ENCODE measurements around the gene ALG12. TPM values are rescaled to one million over a fixed set of nuclear protein-coding genes. Genes with fewer than 3 reads are reported as not detected.

The ALG12 gene
- total and polyA plus RNA-seq, 2 experiments from 2014 or later, result 21.9 to 24.4 TPM

- H3K4me2 ChIP-seq (ENCODE audit: unreplicated experiment), result no peak overlapping the region
- no peak overlapping the region for H3K27ac ChIP-seq
Measured at GRCh38 chr22:49923445-49923844, 5.2 kb upstream of the ALG12 start.

GRCh38 chr22:49922926-49923325 lies 4.7 kb upstream of the ALG12 start:
- Histone ChIP-seq H3K4me2 (ENCODE audit: unreplicated experiment) (no peak overlapping the region), H3K36me3 (ENCODE audit: low read depth) (no peaks in the 10 kb centered on the region; the same call in 1 of the 2 replicates), H3F3A (ENCODE audit: insufficient read depth) (no peaks in the 10 kb centered on the region), H3K4me3 (no peak overlapping the region), H3K9me2 (ENCODE audit: insufficient read depth) (no peaks in the 10 kb centered on the region), H3K9ac (no peak overlapping the region), H3K27ac (no peak overlapping the region), H4K20me1 (ENCODE audit: insufficient read depth) (no peaks in the 10 kb centered on the region), H3K79me2 (ENCODE audit: insufficient read depth) (peaks cover under 1% of the 10 kb centered on the region; the same call in 1 of the 2 replicates), H3K4me1 (ENCODE audit: insufficient read depth) (no peaks in the 10 kb centered on the region), H2AFZ (no peak overlapping the region), H3K27me3 (replicated peaks; ENCODE audit: insufficient read depth) (no peaks in the 10 kb centered on the region), H3K9me3 (ENCODE audit: low read depth) (no peaks in the 10 kb centered on the region)
- TF ChIP-seq EZH2 (IDR thresholded peaks at IDR 0.05; ENCODE audit: insufficient read depth, poor library complexity, severe bottlenecking) (no peak), EZH2phosphoT487 (IDR thresholded peaks at IDR 0.05; ENCODE audit: insufficient read depth, low read depth) (no peak)
- in situ Hi-C loops (cut with MboI), result no loop called here
- no peak for DNase-seq
- 87 to 89% methylated on average over 21 to 25 of the region's 25 CpGs for WGBS, 2 experiments (ENCODE audit: low coverage in 1 of 2, low lambda C conversion rate in 2 of 2, missing lambda C conversion rate in 2 of 2)

More at GRCh38 chr22:49923445-49923844, 5.2 kb upstream of the ALG12 start:
- H3K36me3 ChIP-seq (ENCODE audit: low read depth), result no peaks in the 10 kb centered on the region; the same call in 1 of the 2 replicates
- no peaks in the 10 kb centered on the region for H3F3A ChIP-seq (ENCODE audit: insufficient read depth)
- no peaks in the 10 kb centered on the region for H3K79me2 ChIP-seq (ENCODE audit: insufficient read depth)
- no peaks in the 10 kb centered on the region for H4K20me1 ChIP-seq (ENCODE audit: insufficient read depth)
- no peak overlapping the region for H2AFZ ChIP-seq
- H3K4me3 ChIP-seq, result no peak overlapping the region
- no peaks in the 10 kb centered on the region for H3K9me3 ChIP-seq (ENCODE audit: low read depth)
- no peaks in the 10 kb centered on the region for H3K9me2 ChIP-seq (ENCODE audit: insufficient read depth)
- DNase-seq, result no peak
- no peak overlapping the region for H3K9ac ChIP-seq
- no peaks in the 10 kb centered on the region for H3K4me1 ChIP-seq (ENCODE audit: insufficient read depth)
- in situ Hi-C loops (cut with MboI), result no loop called here
- H3K27me3 ChIP-seq (replicated peaks; ENCODE audit: insufficient read depth), result no peaks in the 10 kb centered on the region
- TF ChIP-seq EZH2 (IDR thresholded peaks at IDR 0.05; ENCODE audit: insufficient read depth, poor library complexity, severe bottlenecking) (no peak), EZH2phosphoT487 (IDR thresholded peaks at IDR 0.05; ENCODE audit: insufficient read depth, low read depth) (no peak)
- 86 to 90% methylated on average over 16 of the region's 16 CpGs for WGBS, 2 experiments (ENCODE audit: low coverage in 1 of 2, low lambda C conversion rate in 2 of 2, missing lambda C conversion rate in 2 of 2)

GRCh38 chr22:49922484-49922883 lies 4.2 kb upstream of the ALG12 start:
- WGBS, 2 experiments (ENCODE audit: low coverage in 1 of 2, low lambda C conversion rate in 2 of 2, missing lambda C conversion rate in 2 of 2), result 80 to 91% methylated on average over 10 to 22 of the region's 22 CpGs
- Histone ChIP-seq H3K36me3 (ENCODE audit: low read depth) (no peaks in the 10 kb centered on the region; the same call in 1 of the 2 replicates), H3K9ac (no peak overlapping the region), H2AFZ (no peak overlapping the region), H3K27ac (no peak overlapping the region), H3K4me3 (no peak overlapping the region), H3K4me1 (ENCODE audit: insufficient read depth) (no peaks in the 10 kb centered on the region), H3K79me2 (ENCODE audit: insufficient read depth) (peaks cover 5% of the 10 kb centered on the region; the same call in 1 of the 2 replicates), H3K27me3 (replicated peaks; ENCODE audit: insufficient read depth) (no peaks in the 10 kb centered on the region), H3F3A (ENCODE audit: insufficient read depth) (no peaks in the 10 kb centered on the region), H3K4me2 (ENCODE audit: unreplicated experiment) (no peak overlapping the region), H4K20me1 (ENCODE audit: insufficient read depth) (no peaks in the 10 kb centered on the region), H3K9me3 (ENCODE audit: low read depth) (no peaks in the 10 kb centered on the region), H3K9me2 (ENCODE audit: insufficient read depth) (no peaks in the 10 kb centered on the region)
- no peak for DNase-seq
- TF ChIP-seq EZH2phosphoT487 (IDR thresholded peaks at IDR 0.05; ENCODE audit: insufficient read depth, low read depth), result no peak
- no peak for TF ChIP-seq EZH2 (IDR thresholded peaks at IDR 0.05; ENCODE audit: insufficient read depth, poor library complexity, severe bottlenecking)
- in situ Hi-C loops (cut with MboI), result no loop called here

GRCh38 chr22:49921508-49922278 lies 3.5 kb upstream of the ALG12 start:
- Histone ChIP-seq H3K4me1 (ENCODE audit: insufficient read depth) (peaks cover 3% of the 10 kb centered on the region; the same call in 1 of the 2 replicates), H3K79me2 (ENCODE audit: insufficient read depth) (peaks cover 12% of the 10 kb centered on the region), H2AFZ (no peak overlapping the region), H3K9me3 (ENCODE audit: low read depth) (no peaks in the 10 kb centered on the region), H3F3A (ENCODE audit: insufficient read depth) (no peaks in the 10 kb centered on the region), H3K9me2 (ENCODE audit: insufficient read depth) (no peaks in the 10 kb centered on the region), H3K4me3 (no peak overlapping the region), H3K36me3 (ENCODE audit: low read depth) (no peaks in the 10 kb centered on the region; the same call in 1 of the 2 replicates), H4K20me1 (ENCODE audit: insufficient read depth) (no peaks in the 10 kb centered on the region), H3K27ac (no peak overlapping the region), H3K9ac (no peak overlapping the region), H3K4me2 (ENCODE audit: unreplicated experiment) (no peak overlapping the region), H3K27me3 (replicated peaks; ENCODE audit: insufficient read depth) (no peaks in the 10 kb centered on the region)
- no peak for TF ChIP-seq EZH2 (IDR thresholded peaks at IDR 0.05; ENCODE audit: insufficient read depth, poor library complexity, severe bottlenecking)
- TF ChIP-seq EZH2phosphoT487 (IDR thresholded peaks at IDR 0.05; ENCODE audit: insufficient read depth, low read depth), result no peak
- whole genome bisulfite sequencing, 2 experiments (ENCODE audit: low coverage in 1 of 2, low lambda C conversion rate in 2 of 2, missing lambda C conversion rate in 2 of 2), result 94 to 96% methylated on average over 35 of the region's 35 CpGs
- in situ Hi-C loops (cut with MboI), result no loop called here
- DNase-seq, result no peak

Measured in GM23248 (cell line).